Activated CD8-positive, alpha-beta memory T cell treated with anti-CD3 and anti-CD28 coated beads for 36 hours (primary cell): ENCODE data around the gene PODNL1. TPM values are rescaled to one million over a fixed set of nuclear protein-coding genes. Genes with fewer than 3 reads are reported as not detected.

ENCODE experiments used
- CTCF ChIA-PET: fragments of 350-600 bp; sonication (Branson Sonifier 250); formaldehyde crosslinking; loops from one replicate; lab custom pipeline; 2021; ENCODE audit warnings: antibody characterized with exemption; lab: Charles Lee
- POLR2A ChIA-PET: fragments of 350-600 bp; sonication (Branson Sonifier 250); formaldehyde crosslinking; loops from one replicate; lab custom pipeline; 2021; ENCODE audit warnings: antibody characterized with exemption; lab: Charles Lee
- total RNA-seq, 2 experiments: library from RNA; stranded (reverse); gene quantifications; one replicate each; pipeline ENCODE4 v1.2.3, GENCODE V29; 2021

The PODNL1 gene
- total RNA-seq, 2 experiments from 2014 or later = 0.21 TPM; not detected in 1

GRCh38 chr19:13918726-13919411 lies 19.3 kb downstream of the PODNL1 start:
- POLR2A ChIA-PET = no interaction called here
- CTCF ChIA-PET = no interaction called here

- POLR2A ChIA-PET = no interaction called here
- CTCF ChIA-PET = interaction anchor here (0.9 kb wide), 1 partner anchor 15 kb away, joined by 3 read pairs; no protein-coding TSS in a partner anchor
These were observed 20.3 kb downstream of the PODNL1 start for GRCh38 chr19:13917888-13918406.

GRCh38 chr19:13914777-13915176 lies 23.4 kb downstream of the PODNL1 start:
- POLR2A ChIA-PET = no interaction called here

GRCh38 chr19:13913352-13913751 lies 24.9 kb downstream of the PODNL1 start:
- POLR2A ChIA-PET = no interaction called here
- CTCF ChIA-PET = no interaction called here

More at GRCh38 chr19:13914777-13915176, 23.4 kb downstream of the PODNL1 start:
- CTCF ChIA-PET = no interaction called here

- ChIA-PET POLR2A (no interaction called here), CTCF (no interaction called here)
These were observed 28.8 kb downstream of the PODNL1 start for GRCh38 chr19:13909430-13909829.

GRCh38 chr19:13908674-13909073 lies 29.5 kb downstream of the PODNL1 start:
- ChIA-PET POLR2A (no interaction called here), CTCF (interaction anchor here (0.6 kb wide), 1 partner anchor 570 kb away, joined by 4 read pairs; no protein-coding TSS in a partner anchor)

GRCh38 chr19:13906910-13907309 lies 31.3 kb downstream of the PODNL1 start:
- ChIA-PET CTCF (interaction anchor here (0.8 to 1.4 kb wide), 3 partner anchors 14 to 167 kb away, joined by 3 read pairs; no protein-coding TSS in a partner anchor), POLR2A (interaction anchor here (0.6 to 1.2 kb wide), 3 partner anchors 41 to 480 kb away, joined by 3 to 14 read pairs (median 4); partner anchors contain the start of gene IL27RA)

- CTCF ChIA-PET = interaction anchor here (0.8 to 1.4 kb wide), 4 partner anchors 15 to 167 kb away, joined by 3 read pairs; no protein-coding TSS in a partner anchor
- POLR2A ChIA-PET = interaction anchor here (1.0 to 1.2 kb wide), 2 partner anchors 41 to 125 kb away, joined by 3 to 4 read pairs; partner anchors contain the start of gene IL27RA
These were observed 31.7 kb downstream of the PODNL1 start for GRCh38 chr19:13906521-13906904.

- ChIA-PET POLR2A (interaction anchor here (0.7 to 1.2 kb wide), 2 partner anchors 126 kb away, joined by 3 to 4 read pairs; partner anchors contain the start of gene IL27RA), CTCF (interaction anchor here (0.7 to 1.4 kb wide), 4 partner anchors 15 to 25 kb away, joined by 3 to 4 read pairs (median 3); no protein-coding TSS in a partner anchor)
These were observed 32.3 kb downstream of the PODNL1 start, which contains the start of the genes BRME1 and CC2D1A for GRCh38 chr19:13905634-13906520. Gene BRME1, minus strand, starts transcription at chr19:13906117. Its CDS starts 1,225 bp downstream, at chr19:13904892. Gene CC2D1A, plus strand, starts transcription at chr19:13906201. Its CDS starts 241 bp downstream, at chr19:13906442.

GRCh38 chr19:13902993-13903555 lies 35.1 kb downstream of the PODNL1 start:
- ChIA-PET CTCF (interaction anchor here (0.7 to 2.3 kb wide), 12 partner anchors 16 to 169 kb away, joined by 3 to 9 read pairs (median 4); partner anchors contain the start of genes MISP3 and RFX1), POLR2A (no interaction called here)

- ChIA-PET CTCF (interaction anchor here (1.4 kb wide), 1 partner anchor 172 kb away, joined by 4 read pairs; the partner anchor contains the start of gene MISP3), POLR2A (no interaction called here)
These were observed 38.2 kb downstream of the PODNL1 start for GRCh38 chr19:13899912-13900584.

- POLR2A ChIA-PET = no interaction called here
- CTCF ChIA-PET = interaction anchor here (1.4 kb wide), 1 partner anchor 172 kb away, joined by 4 read pairs; the partner anchor contains the start of gene MISP3
These were observed 38.8 kb downstream of the PODNL1 start for GRCh38 chr19:13899393-13899792.

GRCh38 chr19:13896227-13896626 lies 42.0 kb downstream of the PODNL1 start:
- ChIA-PET CTCF (no interaction called here), POLR2A (no interaction called here)

GRCh38 chr19:13894552-13894951 lies 43.7 kb downstream of the PODNL1 start:
- POLR2A ChIA-PET = no interaction called here
- CTCF ChIA-PET = no interaction called here

GRCh38 chr19:13892870-13893269 lies 45.3 kb downstream of the PODNL1 start:
- CTCF ChIA-PET = no interaction called here

GRCh38 chr19:13890136-13890535 lies 48.1 kb downstream of the PODNL1 start:
- POLR2A ChIA-PET = no interaction called here
- CTCF ChIA-PET = interaction anchor here (1.2 kb wide), 1 partner anchor 179 kb away, joined by 3 read pairs; no protein-coding TSS in a partner anchor

More at GRCh38 chr19:13892870-13893269, 45.3 kb downstream of the PODNL1 start:
- POLR2A ChIA-PET = interaction anchor here (0.6 kb wide), 1 partner anchor 295 kb away, joined by 3 read pairs; no protein-coding TSS in a partner anchor

- CTCF ChIA-PET = interaction anchor here (0.9 to 1.7 kb wide), 5 partner anchors 8 to 183 kb away, joined by 3 to 6 read pairs (median 3); no protein-coding TSS in a partner anchor
- POLR2A ChIA-PET = interaction anchor here (0.6 kb wide), 1 partner anchor 468 kb away, joined by 3 read pairs; no protein-coding TSS in a partner anchor
These were observed 49.9 kb downstream of the PODNL1 start for GRCh38 chr19:13888281-13888680.
